Measurements from ENCODE around the gene WDR43.
A peak's percentile ranks its signal among the peaks of the same experiment; 100 is the strongest.

WDR43 gene

DNA sequence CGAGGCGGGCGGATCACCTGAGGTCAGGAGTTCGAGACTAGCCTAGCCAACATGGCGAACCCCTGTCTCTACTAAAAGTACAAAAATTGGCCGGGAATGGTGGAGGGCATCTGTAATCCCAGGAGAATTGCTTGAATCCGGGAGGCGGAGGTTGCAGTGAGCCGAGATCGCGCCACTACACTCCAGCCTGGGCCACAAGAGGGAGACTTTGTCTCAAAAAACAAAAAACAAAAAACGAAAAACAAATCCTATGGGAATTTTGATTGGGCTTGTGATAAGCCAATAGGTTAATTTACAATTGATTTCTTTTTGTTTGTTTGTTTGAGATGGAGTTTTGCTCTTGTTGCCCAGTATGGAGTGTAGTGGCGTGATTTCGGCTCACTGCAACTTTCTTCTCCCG, 62.4 kb downstream of the WDR43 start:
- Mint-ChIP-seq H3K4me3 (no peak overlapping the region), H3K27ac (no peak overlapping the region), H3K36me3 (ENCODE audit: low read depth) (no peaks in the 10 kb centered on the region), H3K9me3 (no peaks in the 10 kb centered on the region), H3K27me3 (ENCODE audit: low read depth) (peaks cover 28% of the 10 kb centered on the region), H3K4me1 (peaks cover 14% of the 10 kb centered on the region)
- TF ChIP-seq, protein P1, sequence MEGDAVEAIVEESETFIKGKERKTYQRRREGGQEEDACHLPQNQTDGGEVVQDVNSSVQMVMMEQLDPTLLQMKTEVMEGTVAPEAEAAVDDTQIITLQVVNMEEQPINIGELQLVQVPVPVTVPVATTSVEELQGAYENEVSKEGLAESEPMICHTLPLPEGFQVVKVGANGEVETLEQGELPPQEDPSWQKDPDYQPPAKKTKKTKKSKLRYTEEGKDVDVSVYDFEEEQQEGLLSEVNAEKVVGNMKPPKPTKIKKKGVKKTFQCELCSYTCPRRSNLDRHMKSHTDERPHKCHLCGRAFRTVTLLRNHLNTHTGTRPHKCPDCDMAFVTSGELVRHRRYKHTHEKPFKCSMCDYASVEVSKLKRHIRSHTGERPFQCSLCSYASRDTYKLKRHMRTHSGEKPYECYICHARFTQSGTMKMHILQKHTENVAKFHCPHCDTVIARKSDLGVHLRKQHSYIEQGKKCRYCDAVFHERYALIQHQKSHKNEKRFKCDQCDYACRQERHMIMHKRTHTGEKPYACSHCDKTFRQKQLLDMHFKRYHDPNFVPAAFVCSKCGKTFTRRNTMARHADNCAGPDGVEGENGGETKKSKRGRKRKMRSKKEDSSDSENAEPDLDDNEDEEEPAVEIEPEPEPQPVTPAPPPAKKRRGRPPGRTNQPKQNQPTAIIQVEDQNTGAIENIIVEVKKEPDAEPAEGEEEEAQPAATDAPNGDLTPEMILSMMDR (IDR thresholded peaks at IDR 0.05; ENCODE audit: unreplicated experiment in 3 of 3): peak in 1 of 3 experiments; percentile 25

DNA sequence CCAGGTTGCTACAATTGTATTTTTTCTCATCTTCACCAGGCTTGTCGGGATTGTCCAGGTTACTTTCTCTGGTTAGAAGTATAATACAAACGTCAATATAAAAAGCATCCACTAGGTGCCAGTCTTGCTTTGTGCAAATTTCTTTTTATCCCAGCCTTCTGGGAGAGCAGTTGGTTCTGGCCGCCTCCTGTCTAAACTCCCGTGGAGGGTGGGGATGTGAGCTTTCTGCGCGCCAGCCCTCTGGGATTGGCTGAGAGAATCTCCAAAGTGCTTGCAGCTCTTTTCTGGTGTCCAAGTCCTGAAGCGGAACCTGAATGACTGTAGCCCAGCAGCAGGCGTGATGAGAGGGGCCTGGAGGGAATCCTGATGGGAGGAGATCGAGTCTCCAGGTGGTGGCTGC, 64.2 kb downstream of the WDR43 start:
- H3K36me3 Mint-ChIP-seq (ENCODE audit: low read depth): no peaks in the 10 kb centered on the region
- no peak overlapping the region for H3K27ac Mint-ChIP-seq
- TF ChIP-seq, protein P1 (IDR thresholded peaks at IDR 0.05; ENCODE audit: unreplicated experiment in 3 of 3): peak; percentile 55 to 75 (median 66)
- H3K9me3 Mint-ChIP-seq: no peaks in the 10 kb centered on the region
- H3K4me1 Mint-ChIP-seq: peaks cover 14% of the 10 kb centered on the region
- no peak overlapping the region for H3K4me3 Mint-ChIP-seq
- peaks cover 28% of the 10 kb centered on the region for H3K27me3 Mint-ChIP-seq (ENCODE audit: low read depth)

DNA sequence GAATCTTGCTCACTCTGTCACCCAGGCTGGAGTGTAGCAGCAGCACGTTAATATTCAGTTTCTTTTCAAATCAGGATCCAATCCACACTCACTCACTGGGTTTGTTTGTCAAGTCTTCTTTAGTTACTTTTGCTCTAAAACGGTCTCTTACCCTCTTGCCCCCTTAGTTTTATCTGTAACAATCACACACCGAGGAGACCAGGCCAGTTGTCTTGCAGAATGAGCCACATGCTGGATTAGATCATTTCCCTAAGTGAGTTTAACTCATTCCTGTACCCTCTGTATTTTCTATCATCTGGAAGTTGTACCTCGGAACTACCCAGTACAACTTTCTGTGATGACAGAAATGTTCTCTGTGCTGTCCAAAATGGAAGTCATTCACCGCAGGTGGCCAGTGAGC, 65.9 kb downstream of the WDR43 start:
- TF ChIP-seq, protein P1 (IDR thresholded peaks at IDR 0.05; ENCODE audit: unreplicated experiment in 3 of 3): no peak
- Mint-ChIP-seq H3K27ac (no peak overlapping the region), H3K4me3 (no peak overlapping the region), H3K36me3 (ENCODE audit: low read depth) (no peaks in the 10 kb centered on the region), H3K4me1 (peaks cover 14% of the 10 kb centered on the region), H3K9me3 (peaks cover 3% of the 10 kb centered on the region), H3K27me3 (ENCODE audit: low read depth) (peaks cover 24% of the 10 kb centered on the region)

DNA sequence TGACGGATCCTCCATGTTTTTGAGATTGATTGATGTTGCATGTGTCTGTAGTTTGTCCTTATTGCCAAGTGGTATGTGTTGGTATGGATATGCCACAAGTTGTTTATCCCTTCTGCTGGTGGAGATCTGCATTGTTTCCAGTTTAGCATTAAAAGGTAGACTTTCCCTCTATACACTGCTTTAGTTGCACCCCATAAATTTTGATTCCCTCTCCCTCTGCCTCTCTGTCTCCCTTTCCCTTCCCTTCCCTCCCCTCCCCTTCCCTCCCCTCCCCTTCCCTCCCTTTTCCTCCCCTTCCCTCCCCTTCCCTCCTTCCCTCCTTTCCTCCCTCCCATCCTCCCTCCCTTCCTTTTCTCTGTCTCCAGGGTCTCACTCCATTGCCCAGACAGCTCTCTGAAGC, 68.0 kb downstream of the WDR43 start:
- H3K27ac Mint-ChIP-seq: no peak overlapping the region
- H3K36me3 Mint-ChIP-seq (ENCODE audit: low read depth): no peaks in the 10 kb centered on the region
- peaks cover 6% of the 10 kb centered on the region for H3K9me3 Mint-ChIP-seq
- H3K27me3 Mint-ChIP-seq (ENCODE audit: low read depth): peaks cover 10% of the 10 kb centered on the region
- H3K4me1 Mint-ChIP-seq: peaks cover 10% of the 10 kb centered on the region
- TF ChIP-seq, protein P1 (IDR thresholded peaks at IDR 0.05; ENCODE audit: unreplicated experiment in 3 of 3): no peak
- H3K4me3 Mint-ChIP-seq: no peak overlapping the region

DNA sequence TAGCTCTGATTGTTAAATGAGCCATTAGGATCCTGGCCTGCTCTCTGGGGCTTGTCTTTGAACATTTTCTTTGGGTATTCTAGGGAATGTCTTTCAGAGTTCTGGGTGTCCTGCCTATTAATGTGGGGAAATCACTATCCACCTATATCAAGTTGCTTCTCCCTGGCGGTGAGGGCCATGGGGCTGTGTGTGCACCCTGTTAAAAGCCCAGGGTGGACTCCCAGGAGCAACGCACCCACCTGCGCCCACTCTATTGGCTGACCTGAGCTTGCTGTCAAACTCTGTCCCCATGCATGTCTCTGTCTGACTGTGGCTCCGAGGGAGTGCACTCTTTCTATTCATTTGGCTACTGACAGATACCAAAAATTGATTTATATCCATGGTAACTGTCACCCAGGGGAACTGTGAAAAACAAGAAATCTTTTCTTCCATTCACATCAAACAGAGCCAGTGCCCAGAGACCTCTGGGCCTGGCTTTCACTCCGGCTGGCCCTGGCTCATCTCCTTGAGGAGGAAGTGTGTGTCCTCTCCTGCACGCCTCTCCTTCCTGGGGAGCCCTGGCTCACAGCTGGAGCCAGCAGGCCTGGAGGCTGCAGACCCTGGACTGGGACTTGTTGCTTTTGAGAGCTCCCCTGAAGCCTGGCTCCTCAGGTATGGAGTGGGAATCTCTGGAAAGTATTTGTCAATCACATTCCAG, 76.1 kb downstream of the WDR43 start:
- Mint-ChIP-seq H3K9me3 (peaks cover 5% of the 10 kb centered on the region), H3K27ac (no peak overlapping the region), H3K4me3 (no peak overlapping the region), H3K27me3 (ENCODE audit: low read depth) (peaks cover 5% of the 10 kb centered on the region), H3K4me1 (no peaks in the 10 kb centered on the region), H3K36me3 (ENCODE audit: low read depth) (no peaks in the 10 kb centered on the region)
- TF ChIP-seq, protein P1 (IDR thresholded peaks at IDR 0.05; ENCODE audit: unreplicated experiment in 3 of 3): no peak

DNA sequence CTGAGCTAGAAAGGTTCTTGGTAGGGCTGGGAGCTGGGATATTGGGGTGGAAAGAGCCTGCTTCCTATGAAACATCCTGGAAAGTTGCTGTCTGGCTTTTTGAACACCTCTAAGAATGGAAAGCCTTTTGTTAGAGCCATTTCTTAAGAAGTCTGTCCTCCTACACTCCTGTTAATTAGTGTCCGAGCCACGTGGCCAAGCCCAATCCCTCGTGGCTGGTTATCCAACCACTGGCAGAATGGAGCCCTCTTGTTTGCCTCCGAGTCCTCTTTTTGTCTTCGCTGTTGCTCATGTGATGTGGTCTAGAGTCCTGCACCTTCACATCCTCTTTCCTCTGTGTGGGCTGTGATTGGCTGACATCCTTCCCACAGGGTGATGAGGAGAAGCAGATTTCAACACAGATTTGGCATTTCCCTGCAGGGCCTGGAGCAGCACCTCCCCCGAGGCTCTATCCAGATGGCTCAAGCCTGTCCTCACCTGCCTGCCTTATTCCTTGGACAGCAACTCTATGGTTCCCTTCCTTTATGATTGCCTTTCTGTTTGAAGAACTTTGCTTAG, 78.4 kb downstream of the WDR43 start:
- H3K27me3 Mint-ChIP-seq (ENCODE audit: low read depth): peaks cover 11% of the 10 kb centered on the region
- no peaks in the 10 kb centered on the region for H3K4me1 Mint-ChIP-seq
- no peaks in the 10 kb centered on the region for H3K36me3 Mint-ChIP-seq (ENCODE audit: low read depth)
- H3K4me3 Mint-ChIP-seq: no peak overlapping the region
- H3K9me3 Mint-ChIP-seq: peaks cover 6% of the 10 kb centered on the region
- TF ChIP-seq, protein P1 (IDR thresholded peaks at IDR 0.05; ENCODE audit: unreplicated experiment in 3 of 3): no peak
- no peak overlapping the region for H3K27ac Mint-ChIP-seq
